ENCODE results near the gene CLTC. TPM values are rescaled to one million over a fixed set of nuclear protein-coding genes. Genes with fewer than 3 reads are reported as not detected.

Gene CLTC
- total RNA-seq, 1 experiment from 2014 or later: 254 TPM

DNA sequence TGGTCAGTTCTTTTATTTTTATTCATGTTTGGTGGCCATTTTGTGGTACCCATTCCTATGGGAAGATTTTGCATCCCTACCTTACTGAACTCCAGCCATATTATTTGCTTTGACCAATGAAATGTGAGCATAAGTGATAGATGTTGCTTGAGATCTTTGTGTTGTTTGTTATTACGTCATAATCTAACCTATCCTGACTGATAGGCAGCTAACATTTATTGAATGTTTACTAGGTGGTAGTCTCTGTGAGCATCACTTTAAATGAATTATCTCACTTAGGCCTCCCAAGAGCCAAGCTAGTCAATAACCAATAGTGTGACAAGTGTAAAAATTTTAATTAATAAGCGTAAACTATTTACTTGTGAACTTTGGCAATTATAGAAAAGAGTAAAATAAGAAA, 125.3 kb downstream of the CLTC start:
- H3K9me3 Mint-ChIP-seq: peaks cover 12 to 13% of the 10 kb centered on the region in 2 experiments; a peak in 4 of 5 replicates
- no peaks in the 10 kb centered on the region for H4K20me1 ChIP-seq (ENCODE audit: control insufficient read depth, insufficient read depth, insufficient read length)
- H3K23ac ChIP-seq (ENCODE audit: insufficient read length, low read depth, low read length): no peak overlapping the region
- H3K9me3 ChIP-seq (ENCODE audit: control insufficient read depth, low read depth, low read length): no peaks in the 10 kb centered on the region
- no peak overlapping the region for H4K91ac ChIP-seq (ENCODE audit: insufficient read length, low read depth, low read length)
- no peak overlapping the region for H2BK20ac ChIP-seq (ENCODE audit: low read depth, low read length, poor library complexity, severe bottlenecking)
- no peak overlapping the region for H3K9ac ChIP-seq (ENCODE audit: extremely low read depth, insufficient read length, low read length)
- no peak overlapping the region for H4K8ac ChIP-seq (replicated peaks; ENCODE audit: insufficient read length, low read depth, low read length)
- H3K4me2 ChIP-seq (ENCODE audit: insufficient read depth, insufficient read length, low read length): no peak overlapping the region
- H3K27ac Mint-ChIP-seq: no peak overlapping the region
- H3K23me2 ChIP-seq (ENCODE audit: insufficient read length, low read depth, low read length, poor library complexity, severe bottlenecking): no peaks in the 10 kb centered on the region
- H3K18ac ChIP-seq (ENCODE audit: insufficient read length, low read depth, low read length): no peak overlapping the region
- H2AFZ ChIP-seq (ENCODE audit: low read length): no peak overlapping the region
- no peak overlapping the region for H2BK120ac ChIP-seq (ENCODE audit: low read depth, low read length, poor library complexity, severe bottlenecking)
- no peak overlapping the region for H2BK12ac ChIP-seq (ENCODE audit: insufficient read length, low read depth, low read length)
- no peak overlapping the region for H2AK5ac ChIP-seq (ENCODE audit: insufficient read length, low read length)
- H3K27me3 Mint-ChIP-seq (ENCODE audit: low read depth): no peaks in the 10 kb centered on the region
- H3K79me2 ChIP-seq (ENCODE audit: insufficient read depth, low read length): no peaks in the 10 kb centered on the region
- H3K79me1 ChIP-seq (ENCODE audit: insufficient read depth, low read depth, low read length, poor library complexity, severe bottlenecking): no peaks in the 10 kb centered on the region
- no peak overlapping the region for H3K14ac ChIP-seq (ENCODE audit: insufficient read depth, low read length)
- no CpG with 5 or more reads among the region's 2 CpGs for WGBS (ENCODE audit: extremely low coverage, insufficient read length, low lambda C conversion rate)
- H2BK5ac ChIP-seq (ENCODE audit: insufficient read length, low read length): no peak overlapping the region
- H3K4me1 ChIP-seq (ENCODE audit: insufficient read depth, low read length): no peaks in the 10 kb centered on the region
- no peak overlapping the region for H3K4me3 Mint-ChIP-seq
- H3K27me3 ChIP-seq (ENCODE audit: insufficient read depth, low read length): no peaks in the 10 kb centered on the region
- no peak overlapping the region for H3K4ac ChIP-seq (ENCODE audit: low read depth, low read length)
- H3K27ac ChIP-seq (ENCODE audit: insufficient read length, low read depth, low read length): no peak overlapping the region
- H3K36me3 Mint-ChIP-seq (ENCODE audit: insufficient read depth in 1 of 3, low read depth in 3 of 3): peaks cover 19 to 28% (median 20%) of the 10 kb centered on the region in 3 experiments
- no peak overlapping the region for H4K5ac ChIP-seq (ENCODE audit: insufficient read length, low read depth, low read length)
- no peak overlapping the region for H2BK15ac ChIP-seq (ENCODE audit: low read depth, low read length)
- DNase-seq: no peak
- H3K4me1 Mint-ChIP-seq: no peaks in the 10 kb centered on the region
- no peak for TF ChIP-seq CTCF (conservative IDR thresholded peaks at IDR 0.05)
- no peak overlapping the region for H3K56ac ChIP-seq (ENCODE audit: insufficient read length, low read depth, low read length)
- H3T11ph ChIP-seq (ENCODE audit: low read length): no peak overlapping the region

Other genes starting within 250 kb of the CLTC start
- 27.6 and 28.8 TPM in 2 replicates for gene DHX40, start 54.3 kb upstream of the CLTC start, total RNA-seq (2021)
- gene PTRH2, start 87.5 kb downstream of the CLTC start, total RNA-seq (2021): 40.4 and 40.8 TPM in 2 replicates
- gene VMP1, start 87.8 kb downstream of the CLTC start, total RNA-seq (2021): 79.3 and 83.1 TPM in 2 replicates

Measured in H9 (cell line).